ENCODE data around the gene KCNA2.

The KCNA2 gene

DNA sequence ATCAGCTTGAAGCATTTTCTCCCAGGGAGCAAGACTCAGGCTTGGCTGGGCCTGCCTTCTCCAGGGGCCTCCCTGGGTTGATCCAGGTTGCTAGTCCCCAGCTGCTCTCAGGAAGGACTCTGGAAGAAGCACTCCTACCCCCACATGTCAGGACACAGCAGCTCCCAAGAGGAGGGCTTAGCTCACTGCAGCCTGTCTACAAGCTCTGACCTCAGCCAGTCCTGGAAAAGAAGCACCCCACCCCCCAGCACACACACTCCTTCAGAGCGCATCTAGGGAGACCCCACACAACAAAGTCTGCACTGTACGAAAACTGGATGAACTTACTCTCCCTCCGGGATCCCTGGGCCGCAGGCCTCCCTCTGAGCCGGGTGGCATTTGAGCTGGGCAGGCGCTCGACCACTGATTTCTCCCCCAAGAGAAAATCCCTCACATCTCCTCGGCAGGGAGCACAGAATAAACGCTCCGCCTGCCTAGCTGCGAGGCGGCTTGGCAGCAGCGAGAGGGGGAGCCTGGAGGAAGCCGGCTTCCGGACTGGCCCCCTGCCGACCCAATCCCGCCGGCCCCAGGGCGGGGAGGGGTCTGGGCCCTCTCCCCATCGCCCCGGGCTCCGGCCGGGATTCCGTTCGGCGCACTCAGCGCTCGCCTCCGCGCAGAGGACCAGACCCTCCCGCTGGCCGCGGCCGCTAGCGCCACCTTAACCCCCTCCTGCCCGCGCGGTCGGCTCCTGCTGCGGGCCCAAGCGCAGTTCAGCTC lies at the start of gene KCNA2:
KCNA2 (minus strand) TSS at position 458 of the 756 bp plus-strand sequence. CDS start 1,576 bp downstream, outside the sequence.
- DNase-seq (ENCODE audit: extremely low spot score), result no peak
- TF ChIP-seq, protein P1, sequence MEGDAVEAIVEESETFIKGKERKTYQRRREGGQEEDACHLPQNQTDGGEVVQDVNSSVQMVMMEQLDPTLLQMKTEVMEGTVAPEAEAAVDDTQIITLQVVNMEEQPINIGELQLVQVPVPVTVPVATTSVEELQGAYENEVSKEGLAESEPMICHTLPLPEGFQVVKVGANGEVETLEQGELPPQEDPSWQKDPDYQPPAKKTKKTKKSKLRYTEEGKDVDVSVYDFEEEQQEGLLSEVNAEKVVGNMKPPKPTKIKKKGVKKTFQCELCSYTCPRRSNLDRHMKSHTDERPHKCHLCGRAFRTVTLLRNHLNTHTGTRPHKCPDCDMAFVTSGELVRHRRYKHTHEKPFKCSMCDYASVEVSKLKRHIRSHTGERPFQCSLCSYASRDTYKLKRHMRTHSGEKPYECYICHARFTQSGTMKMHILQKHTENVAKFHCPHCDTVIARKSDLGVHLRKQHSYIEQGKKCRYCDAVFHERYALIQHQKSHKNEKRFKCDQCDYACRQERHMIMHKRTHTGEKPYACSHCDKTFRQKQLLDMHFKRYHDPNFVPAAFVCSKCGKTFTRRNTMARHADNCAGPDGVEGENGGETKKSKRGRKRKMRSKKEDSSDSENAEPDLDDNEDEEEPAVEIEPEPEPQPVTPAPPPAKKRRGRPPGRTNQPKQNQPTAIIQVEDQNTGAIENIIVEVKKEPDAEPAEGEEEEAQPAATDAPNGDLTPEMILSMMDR (IDR thresholded peaks at IDR 0.05; ENCODE audit: control extremely low read depth, extremely low read depth, low read depth, missing control alignments), result no peak
- POLR2A ChIA-PET, result no interaction called here
- CTCF ChIA-PET, result interaction anchor here (1.0 to 2.2 kb wide), 10 partner anchors 8 to 223 kb away, joined by 3 to 10 read pairs (median 4); no protein-coding TSS in a partner anchor

GRCh38 chr1:110650609-110651008 lies 44.5 kb upstream of the KCNA2 start:
- ChIA-PET CTCF (interaction anchor here (1.0 to 1.2 kb wide), 2 partner anchors 13 to 114 kb away, joined by 3 read pairs; no protein-coding TSS in a partner anchor), POLR2A (no interaction called here)
- TF ChIP-seq, protein P1 (IDR thresholded peaks at IDR 0.05; ENCODE audit: control extremely low read depth, extremely low read depth, low read depth, missing control alignments), result no peak
- DNase-seq (ENCODE audit: extremely low spot score), result no peak

- TF ChIP-seq, protein P1 (IDR thresholded peaks at IDR 0.05; ENCODE audit: control extremely low read depth, extremely low read depth, low read depth, missing control alignments), result no peak
- CTCF ChIA-PET, result interaction anchor here (0.8 to 5.6 kb wide), 7 partner anchors 10 to 136 kb away, joined by 3 to 31 read pairs (median 23); no protein-coding TSS in a partner anchor
- DNase-seq (ENCODE audit: extremely low spot score), result no peak
- POLR2A ChIA-PET, result no interaction called here
Observed at GRCh38 chr1:110648417-110648816, 42.3 kb upstream of the KCNA2 start.

- ChIA-PET CTCF (interaction anchor here (0.7 to 5.6 kb wide), 10 partner anchors 9 to 135 kb away, joined by 3 to 31 read pairs (median 12); no protein-coding TSS in a partner anchor), POLR2A (no interaction called here)
- TF ChIP-seq, protein P1 (IDR thresholded peaks at IDR 0.05; ENCODE audit: control extremely low read depth, extremely low read depth, low read depth, missing control alignments), result no peak
- DNase-seq (ENCODE audit: extremely low spot score), result no peak
Observed at GRCh38 chr1:110647254-110647891, 41.2 kb upstream of the KCNA2 start.

DNA sequence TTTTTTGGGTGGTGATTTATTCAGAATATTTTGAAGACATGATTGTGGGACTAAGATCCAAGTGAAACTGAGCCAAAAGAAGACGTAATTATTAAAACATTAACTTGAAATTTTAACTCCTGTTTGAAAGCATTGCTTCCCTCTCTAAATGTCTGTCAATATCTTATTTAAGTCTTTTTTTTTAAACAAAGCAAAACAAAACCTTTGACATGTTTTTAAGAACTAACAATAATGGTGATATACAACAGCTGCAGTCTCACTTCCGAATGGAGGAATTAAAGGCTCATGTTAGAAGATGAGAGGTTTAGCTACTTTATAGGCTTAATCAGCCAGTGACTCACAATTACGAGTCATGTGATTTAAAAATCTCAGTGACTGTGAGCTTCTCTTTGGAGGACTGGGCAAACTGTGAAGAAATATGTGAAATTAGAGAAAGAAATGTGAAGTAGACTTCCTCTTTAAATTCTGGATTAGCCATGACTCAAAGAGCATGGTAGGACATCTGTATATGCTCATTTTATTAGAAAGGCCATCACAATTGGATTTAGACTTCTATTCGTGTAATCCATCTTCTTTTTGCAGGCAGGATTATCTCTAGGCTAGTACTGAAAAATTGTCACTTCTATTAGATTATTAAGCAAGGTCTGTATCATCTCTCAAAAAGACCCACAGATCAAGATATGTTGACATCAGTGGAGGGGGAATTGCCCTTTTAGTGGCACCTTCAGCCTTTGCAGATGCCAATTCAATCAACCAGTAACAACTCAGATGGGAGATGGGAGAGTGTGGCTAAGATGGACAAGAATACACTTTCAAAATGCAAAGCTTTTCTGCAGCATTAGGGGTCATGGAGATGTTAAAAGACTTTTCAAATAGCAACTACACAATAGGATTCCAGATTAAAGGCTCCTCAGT lies 39.9 kb upstream of the KCNA2 start:
- no peak for DNase-seq (ENCODE audit: extremely low spot score)
- CTCF ChIA-PET, result interaction anchor here (0.7 to 5.6 kb wide), 9 partner anchors 8 to 137 kb away, joined by 3 to 31 read pairs (median 14); no protein-coding TSS in a partner anchor
- TF ChIP-seq, protein P1 (IDR thresholded peaks at IDR 0.05; ENCODE audit: control extremely low read depth, extremely low read depth, low read depth, missing control alignments), result no peak
- POLR2A ChIA-PET, result no interaction called here

DNA sequence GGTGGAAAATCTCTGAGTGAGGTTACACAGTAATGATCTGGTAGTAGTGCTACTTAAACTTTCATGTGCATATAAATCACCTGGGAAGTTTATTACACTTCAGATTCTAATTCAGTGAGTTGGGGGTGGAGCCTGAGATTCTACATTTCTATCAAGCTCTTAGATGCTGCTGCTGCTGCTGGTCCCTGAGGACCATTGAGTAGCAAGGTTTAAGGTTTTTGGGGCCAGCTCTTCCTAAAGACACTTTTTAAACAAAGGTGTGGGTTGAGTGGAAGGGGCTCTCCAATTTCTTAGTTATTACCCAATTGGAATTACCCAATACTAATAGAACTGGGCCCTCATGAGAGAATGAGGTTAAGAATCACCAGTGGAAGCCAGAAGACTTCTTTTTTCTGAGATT lies 39.1 kb upstream of the KCNA2 start:
- TF ChIP-seq, protein P1 (IDR thresholded peaks at IDR 0.05; ENCODE audit: control extremely low read depth, extremely low read depth, low read depth, missing control alignments), result no peak

More for the DNA sequence above, 39.1 kb upstream of the KCNA2 start:
- ChIA-PET CTCF (interaction anchor here (0.6 to 5.6 kb wide), 8 partner anchors 10 to 136 kb away, joined by 3 to 31 read pairs (median 9); no protein-coding TSS in a partner anchor), POLR2A (no interaction called here)
- DNase-seq (ENCODE audit: extremely low spot score), result no peak

All from GM10248 (cell line).